Esophagus squamous epithelium (tissue), 5 donors: ENCODE results near the gene PAX3. TPM values are rescaled to one million over a fixed set of nuclear protein-coding genes. Genes with fewer than 3 reads are reported as not detected.

Source experiments
- DNase-seq: peaks from one replicate; lab custom pipeline; 2025; lab: John Stamatoyannopoulos, UW
- H3K27ac ChIP-seq, 4 donors: fragments of 200-600 bp; sonication (generic); one replicate each; pipeline ENCODE4 v1.5.1; 2016 to 2019; ENCODE audit warnings: mild to moderate bottlenecking in 1 of 4
- H3K27me3 ChIP-seq, 4 donors: fragments of 200-600 bp; sonication (generic); 1 replicate in 3 of 4; 2 replicates in 1 of 4; pipeline versions ENCODE4 v1.5.1 to v1.6.0; 2017 to 2021; ENCODE audit warnings: antibody characterized with exemption in 1 of 4
- H3K36me3 ChIP-seq, 3 donors: fragments of 200-600 bp; sonication (generic); one replicate each; pipeline ENCODE4 v1.5.1; 2016 to 2019
- H3K4me1 ChIP-seq, 3 donors: fragments of 200-600 bp; sonication (generic); one replicate each; pipeline ENCODE4 v1.5.1; 2017 to 2019
- H3K4me3 ChIP-seq, 4 donors: fragments of 200-600 bp; sonication (generic); 1 replicate in 3 of 4; 2 replicates in 1 of 4; pipeline ENCODE4 v1.5.1; 2016 to 2019; ENCODE audit warnings: mild to moderate bottlenecking in 2 of 4, moderate library complexity in 1 of 4
- H3K9me3 ChIP-seq, 3 donors: fragments of 200-600 bp; sonication (generic); one replicate each; pipeline ENCODE4 v1.5.1; 2016 to 2019
- CTCF ChIP-seq, 6 experiments: fragments of 450-650 bp in 4 of 6; fragments of 200-600 bp in 2 of 6; sonication (generic) in 2 of 6; IDR thresholded peaks; one replicate each; pipeline ENCODE4 v1.5.1; 2016 to 2019; ENCODE audit warnings: antibody characterized with exemption in 6 of 6, mild to moderate bottlenecking in 4 of 6, moderate library complexity in 4 of 6
- POLR2A ChIP-seq, 4 donors: fragments of 450-650 bp; IDR thresholded peaks; one replicate each; pipeline ENCODE4 v1.6.1; 2017; ENCODE audit warnings: antibody characterized with exemption in 4 of 4, mild to moderate bottlenecking in 4 of 4, moderate library complexity in 3 of 4
- WGBS, 2 donors: methylation state at CpG; one replicate each; pipeline ENCODE4 v1.1.5; 2018; 5-methylcytosine and 5-hydroxymethylcytosine counted together
- intact Hi-C: fragments of 100-400 bp; cut with DNase I; formaldehyde crosslinking; loops from one replicate; pipeline ENCODE4 v1.15.0; 2022
- total RNA-seq, 4 donors: library from RNA; depleted of rRNA; stranded (reverse); fragments of >200 nt; gene quantifications; one replicate each; pipeline ENCODE4 v1.1.0, GENCODE V29; 2016
- donor health status: DM: yes; HTN: yes; CAD: no.

Gene PAX3
- total RNA-seq, 4 donors from 2014 or later: not detected

DNA sequence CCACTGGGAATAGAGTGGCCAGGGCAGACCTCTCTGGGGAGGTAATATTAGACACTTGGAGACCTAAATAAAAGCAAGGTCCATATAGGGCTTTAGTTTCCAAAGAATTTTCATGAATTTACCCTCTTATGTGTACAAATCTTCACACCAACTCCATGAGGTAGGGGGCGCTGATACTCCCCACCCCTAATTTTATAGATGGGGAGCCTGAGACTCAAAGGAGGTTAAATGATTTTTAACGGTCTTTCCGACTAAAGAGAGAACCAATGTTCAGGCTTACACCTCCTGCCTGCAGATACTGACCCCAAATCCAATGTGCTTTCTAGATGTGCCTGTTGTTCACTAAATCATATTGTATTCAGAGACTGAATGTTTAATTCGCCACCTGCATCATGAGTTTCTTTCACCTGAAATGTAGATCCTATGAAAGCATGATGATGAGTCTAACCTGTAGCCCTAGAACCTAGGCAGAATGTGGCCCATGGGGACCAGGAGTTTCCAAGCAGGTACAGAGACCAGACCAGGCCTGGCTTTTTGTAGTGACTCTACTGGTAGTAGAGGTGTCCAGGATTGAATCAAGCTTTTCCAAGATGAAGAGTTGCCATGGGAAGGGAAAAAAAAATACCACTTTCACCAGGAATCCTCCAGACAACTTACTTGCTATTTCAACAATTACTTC, 16.8 kb upstream of the PAX3 start:
- 34 to 39% methylated on average over 4 of the region's 4 CpGs for whole genome bisulfite sequencing, 2 donors
- Histone ChIP-seq H3K4me3 (no peak overlapping the region), H3K9me3 (no peaks in the 10 kb centered on the region), H3K4me1 (peaks cover 13 to 42% (median 21%) of the 10 kb centered on the region in 3 donors), H3K27ac (no peak overlapping the region), H3K36me3 (no peaks in the 10 kb centered on the region), H3K27me3 (peaks cover 26 to 94% (median 39%) of the 10 kb centered on the region in 4 donors)
- no peak for DNase-seq
- TF ChIP-seq CTCF (IDR thresholded peaks at IDR 0.05) (no peak), POLR2A (IDR thresholded peaks at IDR 0.05) (no peak)
- intact Hi-C loops: loop anchor here (5.0 kb wide), 2 partner anchors 247 to 297 kb away; no protein-coding TSS in a partner anchor

DNA sequence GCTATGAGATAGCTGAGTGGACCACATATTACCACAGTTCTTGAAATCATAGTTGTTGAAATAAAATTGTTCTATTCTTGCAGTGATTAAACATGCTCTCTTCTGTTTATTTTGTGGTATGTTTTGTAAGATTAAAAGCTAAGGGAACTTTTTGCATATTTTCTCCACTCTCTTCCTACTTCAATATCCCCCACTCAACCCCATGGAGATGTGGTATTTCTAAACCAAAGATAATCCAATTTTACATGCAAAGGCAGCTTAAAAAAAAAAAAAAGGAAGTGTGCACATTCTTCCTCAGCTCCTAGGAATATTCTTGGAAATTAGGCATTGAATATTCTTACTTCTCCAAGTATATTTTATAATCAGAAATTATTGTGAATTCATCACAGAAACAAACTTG, 15.0 kb upstream of the PAX3 start:
- Histone ChIP-seq H3K9me3 (no peaks in the 10 kb centered on the region), H3K27me3 (peaks cover 27 to 98% (median 50%) of the 10 kb centered on the region in 4 donors), H3K4me3 (no peak overlapping the region), H3K4me1 (peaks cover 5 to 28% (median 9%) of the 10 kb centered on the region in 3 donors), H3K27ac (no peak overlapping the region), H3K36me3 (no peaks in the 10 kb centered on the region)
- TF ChIP-seq POLR2A (IDR thresholded peaks at IDR 0.05) (no peak), CTCF (IDR thresholded peaks at IDR 0.05) (no peak)
- intact Hi-C loops: no loop called here
- no peak for DNase-seq

GRCh38 chr2:222311978-222312738, 13.4 kb upstream of the PAX3 start:
- peaks cover 34 to 100% (median 61%) of the 10 kb centered on the region in 4 donors for H3K27me3 ChIP-seq
- intact Hi-C loops: no loop called here
- H3K27ac ChIP-seq: no peak overlapping the region
- no peaks in the 10 kb centered on the region for H3K9me3 ChIP-seq
- no peak for TF ChIP-seq POLR2A (IDR thresholded peaks at IDR 0.05)
- H3K4me3 ChIP-seq: no peak overlapping the region
- DNase-seq: no peak
- peaks cover 2 to 24% (median 3%) of the 10 kb centered on the region in 3 donors for H3K4me1 ChIP-seq
- WGBS, 2 donors: 10 to 15% methylated on average over 29 of the region's 48 CpGs
- H3K36me3 ChIP-seq: no peaks in the 10 kb centered on the region

DNA sequence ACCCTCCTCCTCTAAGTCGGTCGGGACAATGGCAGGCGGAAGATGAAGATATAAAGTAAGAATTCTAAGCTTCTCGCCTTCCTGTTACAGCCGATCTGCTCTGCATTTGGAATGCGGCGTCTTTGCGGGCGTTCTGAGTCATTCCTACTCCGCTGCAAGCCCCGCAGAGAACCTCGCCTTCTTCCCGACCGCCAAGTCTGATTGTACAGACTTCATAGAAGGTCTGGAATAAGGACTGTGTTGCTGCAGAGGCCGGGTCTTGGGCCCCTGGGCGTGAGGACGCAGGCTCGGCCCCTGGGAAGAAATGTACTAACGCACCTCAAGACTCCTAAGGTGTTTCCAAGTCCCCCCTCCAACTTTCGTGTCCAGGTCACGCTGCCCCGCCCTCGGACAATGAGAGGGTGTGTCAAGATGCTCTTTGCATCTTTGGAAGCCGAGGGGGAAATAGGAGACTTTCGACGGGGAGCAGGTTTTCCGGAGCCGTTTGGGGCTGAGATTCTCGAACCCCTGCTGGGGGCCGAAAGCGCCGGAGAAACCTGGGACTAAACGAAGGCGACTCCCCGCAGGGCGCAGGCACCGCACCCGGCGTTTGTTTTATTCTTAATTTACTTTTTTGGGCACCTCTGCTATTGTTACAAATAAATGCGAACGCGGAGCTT, 12.7 kb upstream of the PAX3 start:
- DNase-seq: no peak

More for the DNA sequence above, 12.7 kb upstream of the PAX3 start:
- Histone ChIP-seq H3K27me3 (peaks cover 36 to 100% (median 68%) of the 10 kb centered on the region in 4 donors), H3K4me1 (peaks cover 9 to 31% (median 10%) of the 10 kb centered on the region in 3 donors), H3K27ac (no peak overlapping the region), H3K9me3 (no peaks in the 10 kb centered on the region), H3K4me3 (no peak overlapping the region), H3K36me3 (no peaks in the 10 kb centered on the region)
- intact Hi-C loops: no loop called here
- no peak for TF ChIP-seq CTCF (IDR thresholded peaks at IDR 0.05)
- no peak for TF ChIP-seq POLR2A (IDR thresholded peaks at IDR 0.05)
- 11 to 19% methylated on average over 18 to 28 of the region's 42 CpGs for WGBS, 2 donors
